HEK293 (cell line): ENCODE data around the gene NPC1.

Experiments used
- CTCF ChIA-PET: fragments of 350-600 bp; formaldehyde crosslinking; extraction: SDS; loops from one replicate; lab custom pipeline; 2021; ENCODE audit warnings: antibody characterized with exemption; lab: Yijun Ruan, JAX
- POLR2A ChIA-PET: fragments of 300-600 bp; formaldehyde crosslinking; extraction: SDS; loops from one replicate; lab custom pipeline; 2020; ENCODE audit warnings: antibody characterized with exemption, inconsistent platforms; lab: Yijun Ruan, JAX
- H3K27ac ChIP-seq: fragments of 200-500 bp; sonication (Bioruptor generic); 2 replicates; pipeline ENCODE4 v1.5.1; 2014; ENCODE audit warnings: low read depth, low read length, control low read depth, inconsistent platforms; ENCODE audit errors: extremely low read depth
- H3K36me3 ChIP-seq, 2 experiments: fragments of 200-500 bp in 1 of 2; sonication (Bioruptor generic) in 1 of 2; 1 replicate in 1 of 2; 2 replicates in 1 of 2; pipeline ENCODE4 v1.5.1; 2014 to 2017; ENCODE audit warnings: inconsistent platforms in 2 of 2, low read length in 2 of 2; ENCODE audit not compliant: control insufficient read depth in 2 of 2, insufficient read depth in 1 of 2
- H3K4me1 ChIP-seq: fragments of 200-500 bp; sonication (Bioruptor generic); 2 replicates; pipeline ENCODE4 v1.5.1; 2014; ENCODE audit warnings: mild to moderate bottlenecking, low read length, inconsistent platforms; ENCODE audit not compliant: control insufficient read depth, insufficient read depth
- H3K4me3 ChIP-seq: 2 replicates; pipeline ENCODE4 v1.5.1; 2011; ENCODE audit warnings: low read depth, mild to moderate bottlenecking, control low read depth, low read length, moderate library complexity
- H3K9me3 ChIP-seq: fragments of 200-500 bp; sonication (Bioruptor generic); 2 replicates; pipeline ENCODE4 v1.5.1; 2014; ENCODE audit warnings: low read depth, low read length, inconsistent platforms; ENCODE audit not compliant: control insufficient read depth, insufficient read depth
- BCL11B ChIP-seq: fragments of 450-650 bp; formaldehyde crosslinking; IDR thresholded peaks from 2 replicates; pipeline ENCODE4 v1.5.1; 2016; ENCODE audit warnings: low read depth, missing biosample characterization, missing genetic modification characterization
- MYNN ChIP-seq: fragments of 450-650 bp; formaldehyde crosslinking; IDR thresholded peaks from 2 replicates; pipeline ENCODE4 v1.5.1; 2016; ENCODE audit warnings: missing biosample characterization, missing genetic modification characterization, borderline replicate concordance
- PRDM1 ChIP-seq: fragments of 450-650 bp; formaldehyde crosslinking; IDR thresholded peaks from 2 replicates; pipeline ENCODE4; 2016; ENCODE audit warnings: missing biosample characterization, missing genetic modification characterization
- RBAK ChIP-seq: fragments of 450-650 bp; formaldehyde crosslinking; IDR thresholded peaks from 2 replicates; pipeline ENCODE4 v1.5.1; 2016; ENCODE audit warnings: missing biosample characterization, missing genetic modification characterization
- REPIN1 ChIP-seq: fragments of 450-650 bp; formaldehyde crosslinking; IDR thresholded peaks from 2 replicates; pipeline ENCODE4 v1.5.1; 2017; ENCODE audit warnings: missing biosample characterization, missing genetic modification characterization, low read depth
- ZNF10 ChIP-seq: fragments of 450-650 bp; formaldehyde crosslinking; IDR thresholded peaks from 2 replicates; pipeline ENCODE4 v1.5.1; 2017; ENCODE audit warnings: missing biosample characterization, missing genetic modification characterization
- ZNF174 ChIP-seq: fragments of 450-650 bp; formaldehyde crosslinking; IDR thresholded peaks from 2 replicates; pipeline ENCODE4 v1.5.0; 2017; ENCODE audit warnings: missing biosample characterization, mild to moderate bottlenecking, missing genetic modification characterization
- ZNF214 ChIP-seq: fragments of 450-650 bp; formaldehyde crosslinking; IDR thresholded peaks from 2 replicates; pipeline ENCODE4 v1.5.1; 2017; ENCODE audit warnings: missing biosample characterization, mild to moderate bottlenecking, missing genetic modification characterization, borderline replicate concordance
- ZNF274 ChIP-seq, 2 experiments: fragments of 200-500 bp in 1 of 2; fragments of 450-650 bp in 1 of 2; sonication (Bioruptor generic) in 1 of 2; formaldehyde crosslinking in 1 of 2; IDR thresholded peaks; 2 replicates each; pipeline versions ENCODE4 v1.5.1 to v1.6.1; 2014 to 2016; ENCODE audit warnings: borderline replicate concordance in 1 of 2, inconsistent platforms in 1 of 2, low read length in 1 of 2, missing biosample characterization in 1 of 2, missing genetic modification characterization in 1 of 2
- ZNF335 ChIP-seq: fragments of 450-650 bp; formaldehyde crosslinking; conservative IDR thresholded peaks from 2 replicates; pipeline ENCODE4 v1.5.1; 2016; ENCODE audit warnings: missing biosample characterization, missing genetic modification characterization
- ZNF350 ChIP-seq: fragments of 450-650 bp; formaldehyde crosslinking; IDR thresholded peaks from 2 replicates; pipeline ENCODE4 v1.5.0; 2017; ENCODE audit warnings: missing biosample characterization, mild to moderate bottlenecking, missing genetic modification characterization
- ZNF391 ChIP-seq: fragments of 450-650 bp; formaldehyde crosslinking; IDR thresholded peaks from 2 replicates; pipeline ENCODE4 v1.5.1; 2016; ENCODE audit warnings: low read depth, missing biosample characterization, missing genetic modification characterization, borderline replicate concordance
- ZNF501 ChIP-seq: fragments of 450-650 bp; formaldehyde crosslinking; IDR thresholded peaks from 2 replicates; pipeline ENCODE4 v1.5.1; 2016; ENCODE audit warnings: missing biosample characterization, missing genetic modification characterization
- ZNF549 ChIP-seq: fragments of 450-650 bp; IDR thresholded peaks from 2 replicates; pipeline ENCODE4 v1.5.1; 2018; ENCODE audit warnings: missing biosample characterization, missing genetic modification characterization, mild to moderate bottlenecking, inconsistent platforms, moderate library complexity
- ZNF561 ChIP-seq: fragments of 450-650 bp; IDR thresholded peaks from 2 replicates; pipeline ENCODE4 v1.5.1; 2018; ENCODE audit warnings: missing biosample characterization, missing genetic modification characterization, borderline replicate concordance
- ZSCAN30 ChIP-seq: fragments of 450-650 bp; IDR thresholded peaks from 2 replicates; pipeline ENCODE4 v1.5.1; 2018; ENCODE audit warnings: missing biosample characterization, mild to moderate bottlenecking, missing genetic modification characterization, moderate library complexity
- ZSCAN4 ChIP-seq: fragments of 450-650 bp; formaldehyde crosslinking; IDR thresholded peaks from 2 replicates; pipeline ENCODE4 v1.5.1; 2017; ENCODE audit warnings: missing biosample characterization, missing genetic modification characterization
- TF ChIP-seq, protein P1 (sequence below): fragments of 450-650 bp; formaldehyde crosslinking; IDR thresholded peaks from 2 replicates; pipeline ENCODE4 v1.5.1; 2016; ENCODE audit warnings: missing biosample characterization, missing genetic modification characterization

Gene NPC1

GRCh38 chr18:23574611-23575308 is 11.5 kb downstream of the NPC1 start:
- no peak overlapping the region for H3K4me3 ChIP-seq
- H3K36me3 ChIP-seq: peaks cover 5 to 46% of the 10 kb centered on the region in 2 experiments; a peak in 2 of 3 replicates
- ChIA-PET CTCF (interaction anchor here (0.6 to 1.7 kb wide), 2 partner anchors 11 to 35 kb away, joined by 3 read pairs; no protein-coding TSS in a partner anchor), POLR2A (interaction anchor here (1.2 kb wide), 1 partner anchor 10 kb away, joined by 3 read pairs; no protein-coding TSS in a partner anchor)
- H3K4me1 ChIP-seq: peaks cover 6% of the 10 kb centered on the region
- TF ChIP-seq ZSCAN30 (tag by site-specific recombination) (no peak), ZNF10 (tag by site-specific recombination) (no peak), PRDM1 (0 out of 2 replicates have a peak, but pooled peaks have one; percentile 2)
- no peak overlapping the region for H3K27ac ChIP-seq
- no peaks in the 10 kb centered on the region for H3K9me3 ChIP-seq

GRCh38 chr18:23573626-23574431 is 12.5 kb downstream of the NPC1 start:
- ChIA-PET POLR2A (interaction anchor here (1.2 kb wide), 1 partner anchor 11 kb away, joined by 3 read pairs; no protein-coding TSS in a partner anchor), CTCF (interaction anchor here (1.7 to 1.8 kb wide), 2 partner anchors 12 to 238 kb away, joined by 3 read pairs; no protein-coding TSS in a partner anchor)
- Histone ChIP-seq H3K4me1 (peaks cover 6% of the 10 kb centered on the region), H3K4me3 (no peak overlapping the region), H3K27ac (no peak overlapping the region), H3K9me3 (no peaks in the 10 kb centered on the region), H3K36me3 (peaks cover 9 to 54% of the 10 kb centered on the region in 2 experiments; a peak in 2 of 3 replicates)
- TF ChIP-seq ZSCAN4 (tag by site-specific recombination): no peak
- TF ChIP-seq ZNF391 (tag by site-specific recombination): no peak
- TF ChIP-seq RBAK (tag by site-specific recombination): no peak
- TF ChIP-seq, protein P1, sequence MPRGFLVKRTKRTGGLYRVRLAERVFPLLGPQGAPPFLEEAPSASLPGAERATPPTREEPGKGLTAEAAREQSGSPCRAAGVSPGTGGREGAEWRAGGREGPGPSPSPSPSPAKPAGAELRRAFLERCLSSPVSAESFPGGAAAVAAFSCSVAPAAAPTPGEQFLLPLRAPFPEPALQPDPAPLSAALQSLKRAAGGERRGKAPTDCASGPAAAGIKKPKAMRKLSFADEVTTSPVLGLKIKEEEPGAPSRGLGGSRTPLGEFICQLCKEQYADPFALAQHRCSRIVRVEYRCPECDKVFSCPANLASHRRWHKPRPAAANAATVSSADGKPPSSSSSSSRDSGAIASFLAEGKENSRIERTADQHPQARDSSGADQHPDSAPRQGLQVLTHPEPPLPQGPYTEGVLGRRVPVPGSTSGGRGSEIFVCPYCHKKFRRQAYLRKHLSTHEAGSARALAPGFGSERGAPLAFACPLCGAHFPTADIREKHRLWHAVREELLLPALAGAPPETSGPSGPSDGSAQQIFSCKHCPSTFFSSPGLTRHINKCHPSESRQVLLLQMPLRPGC: no peak
- no peak for TF ChIP-seq ZNF335
- TF ChIP-seq ZNF561 (tag by site-specific recombination): no peak
- TF ChIP-seq BCL11B (tag by site-specific recombination): no peak
- TF ChIP-seq MYNN: no peak

- Histone ChIP-seq H3K9me3 (no peaks in the 10 kb centered on the region), H3K4me1 (peaks cover 6% of the 10 kb centered on the region), H3K4me3 (no peak overlapping the region), H3K27ac (no peak overlapping the region), H3K36me3 (peaks cover 13 to 60% of the 10 kb centered on the region in 2 experiments; a peak in 2 of 3 replicates)
- TF ChIP-seq ZNF501 (tag by site-specific recombination) (no peak), ZNF174 (tag by site-specific recombination) (no peak), PRDM1 (no peak), ZNF350 (tag by site-specific recombination) (no peak), ZNF549 (tag by site-specific recombination) (no peak), ZNF214 (no peak), REPIN1 (tag by site-specific recombination) (no peak), ZNF274 (IDR thresholded peaks at IDR 0.05; ENCODE audit: low read length) (no peak), ZNF274 (tag by site-specific recombination; IDR thresholded peaks at IDR 0.05; ENCODE audit: borderline replicate concordance) (no peak)
- POLR2A ChIA-PET: no interaction called here
- CTCF ChIA-PET: interaction anchor here (1.8 kb wide), 1 partner anchor 239 kb away, joined by 3 read pairs; no protein-coding TSS in a partner anchor
Measured at GRCh38 chr18:23573020-23573419, 13.3 kb downstream of the NPC1 start.
